Left lung (tissue), 14 donors: Measurements from ENCODE around the gene WNT3A. TPM values are rescaled to one million over a fixed set of nuclear protein-coding genes. Genes with fewer than 3 reads are reported as not detected.
A peak's percentile ranks its signal among the peaks of the same experiment; 100 is the strongest.
"Not testable (repeated sequence)": the region's sequence is repeated elsewhere in the genome, so short reads cannot be mapped to it uniquely, and the experiment has no call there.

Source experiments
- ATAC-seq: fragments of 200-7000 bp; cut with Tn5 transposase; one replicate; pipeline ENCODE4 v1.9.1; 2020; ENCODE audit warnings: moderate library complexity
- DNase-seq, 4 donors: peaks; one replicate each; pipeline ENCODE4 v3.0.0-alpha.2; 2013 to 2020
- H3K27ac ChIP-seq, 2 donors: fragments of 200-600 bp; sonication (generic) in 1 of 2; one replicate each; pipeline versions ENCODE4 v1.5.0 to v1.8.0; 2020 to 2021
- H3K27me3 ChIP-seq, 2 donors: fragments of 200-600 bp; sonication (generic) in 1 of 2; one replicate each; pipeline versions ENCODE4 v1.5.0 to v1.8.0; 2020 to 2021
- H3K36me3 ChIP-seq, 2 donors: fragments of 200-600 bp; sonication (generic) in 1 of 2; one replicate each; pipeline versions ENCODE4 v1.5.0 to v1.8.0; 2020 to 2021
- H3K4me1 ChIP-seq, 2 donors: fragments of 200-600 bp; one replicate each; pipeline ENCODE4 v1.8.0; 2021
- H3K4me3 ChIP-seq, 2 donors: fragments of 200-600 bp; sonication (generic) in 1 of 2; one replicate each; pipeline versions ENCODE4 v1.5.0 to v1.8.0; 2020 to 2021; ENCODE audit warnings: mild to moderate bottlenecking in 1 of 2
- H3K9me3 ChIP-seq, 2 donors: fragments of 200-600 bp; sonication (generic) in 1 of 2; one replicate each; pipeline versions ENCODE4 v1.5.0 to v1.8.0; 2020 to 2021
- intact Hi-C, 2 donors: fragments of 100-400 bp; cut with DNase I; formaldehyde crosslinking; loops; one replicate each; pipeline versions ENCODE4 v1.11.2 to v1.14.2; 2022
- long read RNA-seq, 12 donors: library from polyadenylated mRNA in 2 of 12; unstranded in 2 of 12; transcript quantifications; one replicate each; pipeline ENCODE4 v2.0.0 and lab custom pipeline, GENCODE V29; 2019 to 2026
- polyA plus RNA-seq, 6 donors: library from polyadenylated mRNA; unstranded; fragments of 120-200 nt; gene quantifications; one replicate each; pipeline ENCODE4 v1.2.1, GENCODE V29; 2013; ENCODE audit not compliant: insufficient read length in 6 of 6
- total RNA-seq, 2 donors: library from RNA; stranded (reverse); fragmentation: NEBNext Ultra II Directional; extraction: Animal tissue kit (Norgen Biotek cat#: 25700); gene quantifications; one replicate each; pipeline ENCODE4 v1.2.1, GENCODE V29; 2021
- TF ChIP-seq, protein P1 (sequence below), 2 donors: fragments of 200-600 bp; sonication (generic) in 1 of 2; IDR thresholded peaks; one replicate each; pipeline versions ENCODE4 v1.5.0 to v1.8.0; 2021; ENCODE audit warnings: antibody characterized with exemption in 2 of 2
- donor health status: DM: no; HTN: yes; CAD: no.
- donor health status: DM: no; HTN: no; CAD: no.

WNT3A gene
- 1 to 10 TPM in 1 of 2 donors, under 1 TPM in 1; 0.96 to 1.5 TPM for total RNA-seq
- under 1 TPM in 4 of 6 donors, not detected in 2; 0.06 to 0.14 (median 0.08) TPM for polyA plus RNA-seq
- long read RNA-seq, donor 1, result 0 reads
- long read RNA-seq, donor 2, result 0 reads
- long read RNA-seq, donor 3, result 0 reads
- long read RNA-seq, donor 4, result 0 reads
- long read RNA-seq, donor 5, result 0 reads
- long read RNA-seq, donor 6, result 0 reads
- long read RNA-seq, donor 7, result 0 reads
- long read RNA-seq, donor 8, result 0 reads
- long read RNA-seq, donor 9, result 0 reads
- long read RNA-seq, donor 10, partial matches to known transcripts, result 0 of 1 reads
- long read RNA-seq, donor 10, other reads (novel, unspliced or antisense), result 1 of 1 reads
- long read RNA-seq, donor 11, result 0 reads
- long read RNA-seq, donor 12, result 0 reads

GRCh38 chr1:228006786-228007048 lies at the start of gene WNT3A:
TSS of gene WNT3A (plus strand) at chr1:228006998. CDS start at chr1:228007129, 131 bp downstream.
- H3K4me1 ChIP-seq, result peaks cover 0 to 6% of the 10 kb centered on the region in 2 donors
- no peaks in the 10 kb centered on the region for H3K9me3 ChIP-seq
- no peak within 1 kb of the TSS for H3K27ac ChIP-seq
- DNase-seq (no peak), ATAC-seq (no peak)
- intact Hi-C loops, result no loop called here
- H3K4me3 ChIP-seq, result peak within 1 kb of the TSS in 1 of 2 donors; percentile 21
- H3K36me3 ChIP-seq, result no peaks in the 10 kb centered on the region
- H3K27me3 ChIP-seq, result peaks cover 53 to 97% of the 10 kb centered on the region in 2 donors
- TF ChIP-seq, protein P1, sequence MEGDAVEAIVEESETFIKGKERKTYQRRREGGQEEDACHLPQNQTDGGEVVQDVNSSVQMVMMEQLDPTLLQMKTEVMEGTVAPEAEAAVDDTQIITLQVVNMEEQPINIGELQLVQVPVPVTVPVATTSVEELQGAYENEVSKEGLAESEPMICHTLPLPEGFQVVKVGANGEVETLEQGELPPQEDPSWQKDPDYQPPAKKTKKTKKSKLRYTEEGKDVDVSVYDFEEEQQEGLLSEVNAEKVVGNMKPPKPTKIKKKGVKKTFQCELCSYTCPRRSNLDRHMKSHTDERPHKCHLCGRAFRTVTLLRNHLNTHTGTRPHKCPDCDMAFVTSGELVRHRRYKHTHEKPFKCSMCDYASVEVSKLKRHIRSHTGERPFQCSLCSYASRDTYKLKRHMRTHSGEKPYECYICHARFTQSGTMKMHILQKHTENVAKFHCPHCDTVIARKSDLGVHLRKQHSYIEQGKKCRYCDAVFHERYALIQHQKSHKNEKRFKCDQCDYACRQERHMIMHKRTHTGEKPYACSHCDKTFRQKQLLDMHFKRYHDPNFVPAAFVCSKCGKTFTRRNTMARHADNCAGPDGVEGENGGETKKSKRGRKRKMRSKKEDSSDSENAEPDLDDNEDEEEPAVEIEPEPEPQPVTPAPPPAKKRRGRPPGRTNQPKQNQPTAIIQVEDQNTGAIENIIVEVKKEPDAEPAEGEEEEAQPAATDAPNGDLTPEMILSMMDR (IDR thresholded peaks at IDR 0.05), result no peak

GRCh38 chr1:227958617-227959324 lies 48.0 kb upstream of the WNT3A start:
- DNase-seq (peak in 2 of 4 donors; percentile 9 to 12), ATAC-seq (no peak)
- Histone ChIP-seq H3K4me1 (no peaks in the 10 kb centered on the region), H3K36me3 (no peaks in the 10 kb centered on the region), H3K27ac (no peak overlapping the region), H3K27me3 (peaks cover 4 to 39% of the 10 kb centered on the region in 2 donors), H3K9me3 (no peaks in the 10 kb centered on the region), H3K4me3 (no peak overlapping the region)
- TF ChIP-seq, protein P1 (IDR thresholded peaks at IDR 0.05), result no peak
- intact Hi-C loops, result no loop called here

- no peaks in the 10 kb centered on the region for H3K36me3 ChIP-seq
- no peaks in the 10 kb centered on the region for H3K4me1 ChIP-seq
- H3K4me3 ChIP-seq, result no peak overlapping the region
- DNase-seq (peak in 2 of 4 donors; percentile 2 to 28), ATAC-seq (no peak)
- TF ChIP-seq, protein P1 (IDR thresholded peaks at IDR 0.05), result no peak
- H3K27me3 ChIP-seq, result peaks cover 4 to 33% of the 10 kb centered on the region in 2 donors
- no peaks in the 10 kb centered on the region for H3K9me3 ChIP-seq
- intact Hi-C loops, result no loop called here
- H3K27ac ChIP-seq, result no peak overlapping the region
Observed at GRCh38 chr1:227959325-227959860, 47.4 kb upstream of the WNT3A start.

- ATAC-seq (no peak), DNase-seq (peak in 1 of 4 donors; percentile 1)
- Histone ChIP-seq H3K27ac (no peak overlapping the region), H3K4me1 (no peaks in the 10 kb centered on the region), H3K27me3 (peaks cover 3 to 15% of the 10 kb centered on the region in 2 donors), H3K36me3 (no peaks in the 10 kb centered on the region), H3K4me3 (no peak overlapping the region), H3K9me3 (no peaks in the 10 kb centered on the region)
- intact Hi-C loops, result no loop called here
- TF ChIP-seq, protein P1 (IDR thresholded peaks at IDR 0.05), result no peak
Observed at GRCh38 chr1:227961651-227962466, 44.9 kb upstream of the WNT3A start.

- intact Hi-C loops, H3K27me3 ChIP-seq, DNase-seq, H3K4me3 ChIP-seq, H3K36me3 ChIP-seq, ATAC-seq, H3K27ac ChIP-seq, H3K9me3 ChIP-seq, H3K4me1 ChIP-seq: not testable (repeated sequence)
Observed at GRCh38 chr1:227966733-227967132, 40.1 kb upstream of the WNT3A start.

GRCh38 chr1:227967815-227968214 lies 39.0 kb upstream of the WNT3A start:
- H3K27ac ChIP-seq, intact Hi-C loops, H3K4me1 ChIP-seq, H3K27me3 ChIP-seq, DNase-seq, ATAC-seq, H3K36me3 ChIP-seq, H3K9me3 ChIP-seq, H3K4me3 ChIP-seq: not testable (repeated sequence)

DNA sequence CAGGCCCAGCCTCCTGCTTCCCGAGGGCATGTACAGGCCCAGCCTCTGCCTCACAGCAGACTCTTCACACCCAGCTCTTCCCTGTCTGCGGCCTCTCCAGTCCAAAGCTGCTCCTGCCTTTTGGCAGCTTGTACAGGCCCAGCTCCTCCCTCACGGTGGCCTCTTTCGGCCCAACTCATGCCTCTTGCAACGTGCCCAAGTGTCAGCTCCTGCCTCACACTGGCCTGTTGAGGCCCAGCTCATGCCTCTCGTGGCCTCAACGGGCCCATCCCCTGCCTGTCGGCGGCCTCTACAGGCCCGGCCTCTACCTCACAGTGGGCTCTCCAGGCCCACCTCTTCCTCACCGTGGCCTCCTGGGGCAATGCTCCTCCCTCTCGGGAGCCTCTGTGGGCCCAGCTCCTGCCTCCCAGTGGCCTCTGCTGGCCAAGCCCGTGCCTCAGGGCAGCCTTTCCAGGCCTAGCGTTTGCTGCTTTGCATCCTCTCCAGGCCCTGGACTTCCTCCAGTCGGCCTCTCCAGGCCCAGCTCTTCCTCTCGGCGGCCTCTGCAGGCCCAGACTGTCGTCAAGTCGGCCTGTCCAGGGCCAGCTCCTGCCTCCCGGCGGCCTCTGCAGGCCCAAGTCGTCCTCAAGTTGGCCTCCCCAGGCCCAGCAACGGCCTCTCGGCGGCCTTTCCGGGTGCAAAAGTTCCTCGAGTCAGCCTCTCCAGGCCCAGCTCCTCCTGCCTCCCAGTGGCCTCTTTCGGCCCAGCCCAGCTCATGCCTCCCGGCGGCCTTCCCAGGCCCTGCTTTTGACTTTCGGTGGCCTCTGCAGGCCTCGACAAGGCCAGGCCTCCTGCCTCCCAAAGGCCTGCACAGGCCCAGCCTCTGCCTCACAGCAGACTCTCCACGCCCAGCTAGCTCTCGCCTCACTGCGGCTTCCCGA lies 36.5 kb upstream of the WNT3A start:
- H3K27me3 ChIP-seq, ATAC-seq, H3K4me1 ChIP-seq, H3K4me3 ChIP-seq, intact Hi-C loops, H3K9me3 ChIP-seq, H3K27ac ChIP-seq, H3K36me3 ChIP-seq: not testable (repeated sequence)
- peak in 1 of 4 donors; percentile 51 for DNase-seq
